ENCODE results near the gene MRFAP1L1.

The MRFAP1L1 gene

GRCh38 chr4:6699903-6700302, 9.8 kb downstream of the MRFAP1L1 start:
- no peak overlapping the region for H3K4me3 ChIP-seq (ENCODE audit: low read length)
- no peaks in the 10 kb centered on the region for H3K9me2 ChIP-seq (replicated peaks; ENCODE audit: control insufficient read depth, low read length)
- no peaks in the 10 kb centered on the region for H3K4me1 ChIP-seq (ENCODE audit: control insufficient read depth, low read length)
- H3K4me2 ChIP-seq (ENCODE audit: low read length) = no peak overlapping the region
- no peaks in the 10 kb centered on the region for H3F3A ChIP-seq (ENCODE audit: control insufficient read depth, insufficient read depth)
- no peaks in the 10 kb centered on the region for H3K9me3 ChIP-seq (ENCODE audit: control insufficient read depth, insufficient read depth, low read length)
- peaks cover 22% of the 10 kb centered on the region for H3K79me2 ChIP-seq (ENCODE audit: control insufficient read depth, low read length)
- H4K20me1 ChIP-seq (ENCODE audit: control insufficient read depth, insufficient read depth, low read depth, low read length) = no peaks in the 10 kb centered on the region
- peaks cover 12% of the 10 kb centered on the region for H3K36me3 ChIP-seq (ENCODE audit: control insufficient read depth, low read length)
- H3K27me3 ChIP-seq (ENCODE audit: control insufficient read depth, low read length) = no peaks in the 10 kb centered on the region
- no peak for TF ChIP-seq EZH2phosphoT487 (IDR thresholded peaks at IDR 0.05; ENCODE audit: borderline replicate concordance, low read length)
- TF ChIP-seq CTCF (IDR thresholded peaks at IDR 0.05; ENCODE audit: low read depth, low read length, poor library complexity, severe bottlenecking) = no peak
- H3K27ac ChIP-seq (ENCODE audit: low read depth, low read length) = no peak overlapping the region

GRCh38 chr4:6699388-6699787, 10.3 kb downstream of the MRFAP1L1 start:
- no peaks in the 10 kb centered on the region for H4K20me1 ChIP-seq (ENCODE audit: control insufficient read depth, insufficient read depth, low read depth, low read length)
- no peaks in the 10 kb centered on the region for H3K9me2 ChIP-seq (replicated peaks; ENCODE audit: control insufficient read depth, low read length)
- no peak overlapping the region for H3K4me2 ChIP-seq (ENCODE audit: low read length)
- H3K9me3 ChIP-seq (ENCODE audit: control insufficient read depth, insufficient read depth, low read length) = no peaks in the 10 kb centered on the region
- H3K79me2 ChIP-seq (ENCODE audit: control insufficient read depth, low read length) = peaks cover 17% of the 10 kb centered on the region
- TF ChIP-seq CTCF (IDR thresholded peaks at IDR 0.05; ENCODE audit: low read depth, low read length, poor library complexity, severe bottlenecking) (no peak), EZH2phosphoT487 (IDR thresholded peaks at IDR 0.05; ENCODE audit: borderline replicate concordance, low read length) (no peak)
- no peak overlapping the region for H3K4me3 ChIP-seq (ENCODE audit: low read length)
- no peaks in the 10 kb centered on the region for H3F3A ChIP-seq (ENCODE audit: control insufficient read depth, insufficient read depth)
- H3K27ac ChIP-seq (ENCODE audit: low read depth, low read length) = no peak overlapping the region
- no peaks in the 10 kb centered on the region for H3K27me3 ChIP-seq (ENCODE audit: control insufficient read depth, low read length)
- H3K4me1 ChIP-seq (ENCODE audit: control insufficient read depth, low read length) = no peaks in the 10 kb centered on the region
- H3K36me3 ChIP-seq (ENCODE audit: control insufficient read depth, low read length) = peaks cover 10% of the 10 kb centered on the region

GRCh38 chr4:6697131-6697530, 12.5 kb downstream of the MRFAP1L1 start:
- no peaks in the 10 kb centered on the region for H3K9me3 ChIP-seq (ENCODE audit: control insufficient read depth, insufficient read depth, low read length)
- H3K36me3 ChIP-seq (ENCODE audit: control insufficient read depth, low read length) = no peaks in the 10 kb centered on the region
- no peak overlapping the region for H3K4me2 ChIP-seq (ENCODE audit: low read length)
- H4K20me1 ChIP-seq (ENCODE audit: control insufficient read depth, insufficient read depth, low read depth, low read length) = no peaks in the 10 kb centered on the region
- H3K9me2 ChIP-seq (replicated peaks; ENCODE audit: control insufficient read depth, low read length) = no peaks in the 10 kb centered on the region
- no peaks in the 10 kb centered on the region for H3K27me3 ChIP-seq (ENCODE audit: control insufficient read depth, low read length)
- no peak overlapping the region for H3K4me3 ChIP-seq (ENCODE audit: low read length)
- H3K27ac ChIP-seq (ENCODE audit: low read depth, low read length) = no peak overlapping the region
- H3K4me1 ChIP-seq (ENCODE audit: control insufficient read depth, low read length) = no peaks in the 10 kb centered on the region
- no peaks in the 10 kb centered on the region for H3F3A ChIP-seq (ENCODE audit: control insufficient read depth, insufficient read depth)
- no peaks in the 10 kb centered on the region for H3K79me2 ChIP-seq (ENCODE audit: control insufficient read depth, low read length)
- TF ChIP-seq CTCF (IDR thresholded peaks at IDR 0.05; ENCODE audit: low read depth, low read length, poor library complexity, severe bottlenecking) (no peak), EZH2phosphoT487 (IDR thresholded peaks at IDR 0.05; ENCODE audit: borderline replicate concordance, low read length) (no peak)

GRCh38 chr4:6696611-6697010, 13.1 kb downstream of the MRFAP1L1 start:
- H3K4me3 ChIP-seq (ENCODE audit: low read length) = no peak overlapping the region
- H3K9me3 ChIP-seq (ENCODE audit: control insufficient read depth, insufficient read depth, low read length) = no peaks in the 10 kb centered on the region
- H4K20me1 ChIP-seq (ENCODE audit: control insufficient read depth, insufficient read depth, low read depth, low read length) = no peaks in the 10 kb centered on the region
- H3K27ac ChIP-seq (ENCODE audit: low read depth, low read length) = no peak overlapping the region
- no peaks in the 10 kb centered on the region for H3K36me3 ChIP-seq (ENCODE audit: control insufficient read depth, low read length)
- H3K4me2 ChIP-seq (ENCODE audit: low read length) = no peak overlapping the region
- TF ChIP-seq EZH2phosphoT487 (IDR thresholded peaks at IDR 0.05; ENCODE audit: borderline replicate concordance, low read length) (no peak), CTCF (IDR thresholded peaks at IDR 0.05; ENCODE audit: low read depth, low read length, poor library complexity, severe bottlenecking) (no peak)
- no peaks in the 10 kb centered on the region for H3K4me1 ChIP-seq (ENCODE audit: control insufficient read depth, low read length)
- no peaks in the 10 kb centered on the region for H3K79me2 ChIP-seq (ENCODE audit: control insufficient read depth, low read length)
- H3K9me2 ChIP-seq (replicated peaks; ENCODE audit: control insufficient read depth, low read length) = no peaks in the 10 kb centered on the region
- no peaks in the 10 kb centered on the region for H3F3A ChIP-seq (ENCODE audit: control insufficient read depth, insufficient read depth)
- no peaks in the 10 kb centered on the region for H3K27me3 ChIP-seq (ENCODE audit: control insufficient read depth, low read length)

Measured in DOHH2 (cell line).